GM18517 (cell line): ENCODE measurements around the gene XDH.

Source experiments
- ATAC-seq: cut with Tn5 transposase; IDR thresholded peaks from one replicate; pipeline ENCODE4 v1.9.1; 2021; ENCODE audit warnings: mild to moderate bottlenecking, moderate library complexity; ENCODE audit not compliant: unreplicated experiment

The XDH gene

DNA sequence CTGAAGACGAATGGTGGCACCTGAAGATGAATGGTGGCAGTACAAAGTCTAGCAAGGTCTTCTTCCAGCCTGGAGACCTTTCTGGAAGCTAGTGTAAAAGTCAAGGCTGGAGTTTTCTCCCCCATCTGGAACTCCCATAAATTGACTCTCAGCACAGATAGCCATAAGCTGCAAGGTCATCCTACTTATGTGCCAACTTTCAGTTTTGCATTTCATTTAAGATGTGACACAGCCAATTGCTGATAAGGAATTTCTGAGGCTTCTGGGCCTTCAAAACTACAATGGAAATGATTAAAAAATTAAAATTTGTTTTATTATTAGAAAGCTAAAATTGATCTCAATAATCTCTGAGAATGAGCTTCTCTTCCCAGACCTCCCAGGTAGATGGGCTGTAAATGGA is 10.2 kb downstream of the XDH start:
- no peak for ATAC-seq

DNA sequence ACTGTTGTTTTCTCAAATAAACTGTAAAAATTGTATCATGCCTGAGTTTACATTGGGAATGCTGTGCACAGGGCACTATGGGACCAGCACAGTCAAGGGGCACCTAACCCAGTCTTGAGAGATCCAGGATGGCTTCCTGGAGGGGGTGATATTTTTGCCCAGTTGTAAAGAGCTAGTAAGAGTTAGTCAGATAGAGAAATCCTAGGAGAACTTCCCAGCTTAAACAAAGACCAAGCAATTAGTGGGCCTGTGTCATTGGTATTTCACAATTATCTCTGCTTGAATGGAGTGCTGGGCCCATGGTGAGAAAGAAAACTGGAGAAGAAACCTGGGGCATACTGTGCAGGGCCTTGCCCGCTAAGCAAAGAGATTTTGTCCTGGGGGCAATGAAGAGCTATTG is 12.2 kb downstream of the XDH start:
- ATAC-seq = no peak

DNA sequence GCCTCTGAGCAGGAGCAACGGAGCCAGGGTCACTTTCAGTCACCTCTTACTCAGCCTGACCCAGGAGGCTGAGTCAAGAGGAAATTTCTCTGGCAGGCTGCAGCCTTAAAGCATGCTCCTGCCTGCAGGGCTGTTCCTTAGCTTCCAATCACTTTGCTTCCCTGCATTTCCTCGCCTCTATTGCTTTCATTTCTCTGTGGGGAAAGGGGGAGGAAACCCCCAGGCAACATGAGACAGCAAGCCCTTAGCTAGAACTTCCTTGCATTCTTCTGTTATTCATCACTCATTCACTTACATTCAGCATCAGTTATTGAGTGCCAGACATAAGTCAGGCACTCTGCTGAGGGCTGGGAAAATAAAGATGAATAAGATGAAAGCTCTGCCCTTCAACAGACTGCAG is 13.0 kb downstream of the XDH start:
- ATAC-seq = no peak

DNA sequence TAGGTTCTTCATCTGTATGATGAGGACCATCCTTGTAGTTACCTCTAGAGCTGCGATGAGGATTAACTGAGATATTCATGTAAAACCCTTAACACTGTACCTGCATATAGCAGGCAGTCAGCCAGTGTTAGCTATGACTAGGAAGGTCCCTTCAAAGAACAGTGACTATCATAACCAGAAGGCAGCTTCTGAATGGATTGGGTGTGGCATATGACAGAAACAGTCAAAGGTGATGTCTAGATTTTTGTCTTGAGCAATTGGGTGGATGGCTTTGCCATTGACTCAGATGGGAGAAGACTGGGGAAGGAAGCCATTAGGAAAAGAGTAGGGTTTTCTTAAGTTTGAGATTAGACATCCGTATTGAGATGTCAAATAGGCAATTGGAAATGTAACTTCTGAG is 15.7 kb downstream of the XDH start:
- no peak for ATAC-seq

DNA sequence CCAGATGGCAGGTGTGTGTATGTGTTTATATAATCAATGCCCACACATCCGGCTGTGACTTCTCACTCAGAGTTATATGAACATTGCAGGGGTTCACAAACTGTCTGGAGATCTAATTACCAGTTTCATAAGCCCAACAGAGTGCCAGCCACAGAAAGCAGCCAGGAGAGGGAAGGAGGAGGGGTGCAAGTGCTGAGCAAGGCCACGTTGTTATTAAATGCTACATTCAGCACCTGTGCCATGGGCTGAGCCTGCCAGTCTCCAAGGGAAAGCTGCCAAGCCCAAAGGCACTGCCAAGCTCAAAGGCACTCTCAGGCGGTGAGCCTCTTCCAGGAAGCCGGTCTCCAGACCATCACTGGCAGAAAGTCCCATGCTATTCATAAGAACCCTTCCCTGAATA is 17.4 kb downstream of the XDH start:
- ATAC-seq = no peak

GRCh38 chr2:31390324-31390723 is 24.2 kb downstream of the XDH start:
- ATAC-seq = no peak

DNA sequence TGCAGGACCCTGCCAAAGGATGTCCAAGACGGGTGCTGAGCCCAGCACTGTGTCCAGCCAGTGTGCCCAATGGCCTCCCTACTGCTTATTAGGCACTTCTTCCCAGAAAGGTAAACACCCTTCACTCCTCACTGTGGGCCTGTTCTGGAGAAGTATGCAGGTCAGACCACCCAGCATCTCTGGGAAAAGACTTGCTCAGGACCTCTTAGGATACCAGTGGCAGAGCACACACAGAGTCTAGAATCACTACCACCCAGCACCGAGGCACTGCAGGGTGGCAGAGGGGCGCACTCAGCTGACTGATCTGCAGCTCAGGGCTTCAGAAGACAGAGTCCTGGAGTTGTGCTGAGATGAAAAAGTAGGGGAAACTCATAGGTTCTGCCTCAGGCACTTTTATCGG is 25.8 kb downstream of the XDH start:
- no peak for ATAC-seq

DNA sequence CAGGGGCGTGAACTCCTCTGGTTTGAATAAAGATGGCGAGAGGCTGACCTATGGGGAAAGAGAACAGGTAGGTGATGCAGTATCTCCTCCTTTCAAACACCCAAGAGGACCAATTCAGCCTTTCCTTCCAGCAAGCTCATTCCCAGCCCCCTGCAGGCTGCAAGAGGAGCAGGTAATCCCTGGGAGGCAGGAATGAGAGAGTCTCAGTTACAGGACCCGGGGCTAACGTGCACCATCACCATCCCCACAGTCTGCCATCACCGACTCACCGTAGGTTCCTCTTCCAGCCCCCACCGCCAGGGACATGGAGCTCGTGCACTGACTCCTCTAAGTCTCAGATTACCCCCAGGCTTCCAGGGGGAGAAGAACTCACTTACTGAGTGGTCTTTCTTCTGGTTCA is 26.7 kb downstream of the XDH start:
- ATAC-seq = no peak

DNA sequence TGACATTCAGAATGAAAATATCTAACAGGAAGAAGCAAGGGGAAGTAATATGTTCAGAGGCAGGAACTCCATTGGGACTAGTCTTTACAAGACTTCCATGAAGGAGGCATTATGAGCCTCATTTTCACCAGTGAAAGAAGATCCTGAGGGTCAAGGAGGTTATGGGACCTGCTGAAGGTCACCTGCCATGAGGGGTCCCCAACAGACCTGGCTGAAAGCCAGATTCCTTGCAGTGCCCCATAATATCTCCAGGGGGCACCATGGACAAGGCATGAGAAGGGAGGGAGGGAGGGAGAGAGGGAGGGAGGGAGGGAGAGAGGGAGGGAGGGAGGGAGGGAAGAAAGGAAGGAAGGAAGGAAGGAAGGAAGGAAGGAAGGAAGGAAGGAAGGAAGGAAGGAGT is 27.9 kb downstream of the XDH start:
- ATAC-seq = no peak

DNA sequence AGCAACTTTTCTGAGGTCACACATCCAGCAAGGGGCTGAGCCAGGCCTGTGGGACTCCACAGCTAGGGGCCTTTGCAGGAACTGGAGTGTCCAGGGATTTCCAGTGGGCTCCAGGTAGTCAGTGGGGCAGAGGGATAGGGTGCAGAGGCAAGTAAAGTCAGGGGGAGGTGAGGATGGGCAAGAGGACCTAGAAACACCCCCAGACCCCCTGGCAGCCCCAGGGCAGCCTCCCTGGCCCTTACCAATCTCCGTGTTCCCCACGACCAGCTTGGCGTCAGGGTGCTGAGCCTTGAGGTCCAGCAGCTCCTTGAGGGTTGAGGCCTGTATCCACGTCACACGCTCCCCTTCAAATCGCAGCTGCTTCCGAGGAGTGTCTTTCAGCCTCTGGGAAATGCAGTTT is 28.4 kb downstream of the XDH start:
- ATAC-seq = no peak

- no peak for ATAC-seq
Observed at GRCh38 chr2:31384771-31385276, 29.7 kb downstream of the XDH start.

DNA sequence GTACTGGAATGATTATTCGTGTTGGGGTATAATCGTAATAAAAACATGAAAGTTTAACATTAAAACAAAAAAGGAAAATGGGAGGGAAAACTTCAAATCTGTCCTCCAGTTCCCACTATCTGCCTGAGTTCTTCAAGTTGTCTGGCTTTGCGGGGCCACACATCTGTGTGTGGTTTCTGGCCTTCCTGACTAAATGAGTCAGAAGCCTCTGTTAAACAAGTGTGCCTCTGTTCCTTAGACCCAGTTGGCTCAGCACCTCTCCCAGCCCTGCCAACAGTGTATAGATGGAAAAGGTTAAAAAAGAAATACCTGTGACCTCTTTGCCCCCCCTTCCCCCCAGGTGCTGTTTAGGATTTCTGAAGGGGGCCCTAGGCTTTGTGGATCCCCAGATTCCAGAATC is 30.2 kb downstream of the XDH start:
- ATAC-seq = no peak

GRCh38 chr2:31383471-31384153 is 30.9 kb downstream of the XDH start:
- ATAC-seq = no peak

DNA sequence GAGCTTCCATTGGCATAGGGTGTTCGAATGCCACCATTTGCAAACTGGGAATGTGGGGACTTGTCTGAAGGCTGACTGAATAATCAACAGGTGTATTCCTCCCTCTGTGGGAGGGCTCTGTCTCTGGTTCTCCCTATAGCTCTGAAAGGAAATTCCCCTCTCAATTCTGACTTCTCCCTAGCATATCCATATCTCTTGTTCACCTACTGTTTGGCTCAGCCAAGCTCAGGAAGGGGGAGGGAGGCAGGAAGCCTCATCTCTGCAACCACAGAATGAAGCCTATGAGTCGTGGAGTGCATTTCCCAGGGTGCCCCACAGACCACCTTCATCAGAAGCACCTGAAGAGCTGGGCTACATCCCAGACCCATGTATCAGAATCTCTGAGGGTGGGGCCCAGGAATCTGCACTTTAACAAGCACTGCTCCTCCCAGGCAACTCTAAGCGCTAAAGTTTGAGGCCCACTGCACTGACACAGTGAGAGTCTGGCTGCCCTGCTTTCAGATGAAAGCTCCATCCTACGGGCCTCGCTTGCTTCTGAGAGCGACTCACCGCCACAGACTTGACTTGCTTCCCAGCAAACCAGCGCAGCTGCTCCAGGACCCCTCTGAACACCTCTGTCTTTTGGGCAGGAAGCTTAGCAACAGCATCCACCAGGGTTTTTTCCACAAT is 32.0 kb downstream of the XDH start:
- no peak for ATAC-seq

DNA sequence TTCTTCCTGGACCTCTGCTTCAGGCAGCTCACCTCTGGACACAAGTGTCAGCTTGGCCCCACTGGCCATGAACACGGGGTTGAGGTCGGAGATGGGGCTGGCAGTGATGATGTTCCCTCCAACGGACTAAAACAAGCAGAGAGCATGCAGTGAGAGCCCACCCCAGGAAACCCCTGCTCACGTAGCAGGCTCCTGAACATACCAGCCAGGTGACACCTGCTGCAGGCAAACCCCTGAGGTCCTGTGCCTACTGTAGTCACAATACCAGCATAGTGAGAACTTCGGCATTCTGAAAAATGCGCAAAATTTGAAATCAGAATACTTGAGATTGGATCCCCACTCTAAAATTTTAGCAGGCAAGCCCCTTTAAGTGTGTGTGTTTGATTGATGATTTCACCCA is 32.9 kb downstream of the XDH start:
- ATAC-seq = no peak

GRCh38 chr2:31380243-31380642 is 34.3 kb downstream of the XDH start:
- ATAC-seq = no peak

DNA sequence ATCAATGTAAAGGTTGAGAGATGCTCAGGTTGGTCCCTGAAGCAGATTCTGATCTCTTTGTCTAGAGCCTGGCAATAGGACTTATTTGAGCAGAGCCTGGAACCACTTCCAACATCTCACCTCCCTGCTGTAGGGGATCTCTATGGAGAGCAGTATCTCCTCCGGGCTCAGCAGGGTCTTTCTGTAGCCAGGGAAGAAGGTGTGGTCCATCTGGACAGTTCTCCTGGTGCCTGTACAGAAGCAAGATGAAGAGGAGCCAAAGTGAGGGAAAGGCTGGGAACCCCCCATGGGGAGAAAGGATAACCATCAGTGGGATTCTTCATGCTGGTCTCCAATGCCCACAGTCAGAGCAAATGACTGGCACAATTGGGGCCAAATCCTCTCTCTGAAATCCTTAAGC is 34.8 kb downstream of the XDH start:
- no peak for ATAC-seq

- ATAC-seq = no peak
Observed at GRCh38 chr2:31378791-31379501, 35.6 kb downstream of the XDH start.

GRCh38 chr2:31378389-31378788 is 36.2 kb downstream of the XDH start:
- no peak for ATAC-seq

GRCh38 chr2:31373127-31373526 is 41.4 kb downstream of the XDH start:
- no peak for ATAC-seq

DNA sequence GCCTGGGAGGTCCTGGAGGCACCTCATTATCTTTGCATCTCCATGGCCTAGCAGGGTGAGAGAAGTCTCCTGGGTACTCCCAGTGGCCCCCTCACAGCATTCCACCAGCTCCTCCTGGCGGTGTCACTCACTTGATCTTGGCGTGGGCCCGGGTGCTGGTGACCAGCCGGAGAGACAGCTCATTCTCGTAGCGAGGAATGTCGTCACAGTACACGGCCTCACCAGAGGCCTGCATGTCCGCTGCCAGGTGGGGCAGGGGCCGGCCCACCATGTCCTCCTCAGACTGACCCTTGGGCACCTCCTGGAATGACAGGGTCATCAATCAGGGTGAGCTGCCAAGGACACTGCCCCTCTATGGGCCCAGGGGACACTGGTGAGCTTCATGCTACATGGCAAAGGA is 42.4 kb downstream of the XDH start:
- ATAC-seq = no peak

- ATAC-seq = no peak
Observed at GRCh38 chr2:31371691-31372090, 42.9 kb downstream of the XDH start.
